ENCODE data around the gene KCNIP4. TPM values are rescaled to one million over a fixed set of nuclear protein-coding genes. Genes with fewer than 3 reads are reported as not detected.

Gene KCNIP4
- total and polyA plus RNA-seq, 2 experiments from 2014 or later, result 0.14 to 0.63 TPM

DNA sequence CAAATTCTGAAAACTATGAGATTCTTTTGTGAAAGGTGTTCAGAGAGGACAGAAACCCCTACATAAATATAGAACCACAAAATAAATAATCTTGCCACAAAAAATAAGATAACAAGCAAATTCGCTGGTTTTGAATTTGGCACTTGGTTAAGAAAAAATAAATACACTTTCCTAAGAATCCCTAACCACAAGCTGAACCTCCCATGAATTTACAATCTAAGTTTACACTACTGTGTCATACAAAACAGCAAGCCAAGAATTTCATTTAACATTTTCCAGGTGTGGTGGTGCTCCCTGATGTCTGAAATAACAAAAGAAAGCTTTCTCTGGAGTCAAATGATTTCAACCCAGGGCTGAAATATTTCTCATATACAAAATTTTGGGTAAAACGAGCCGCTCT lies 121.0 kb downstream of the KCNIP4 start:
- Histone ChIP-seq H4K20me1 (replicated peaks; ENCODE audit: insufficient read depth) (no peaks in the 10 kb centered on the region), H3K27me3 (ENCODE audit: insufficient read depth) (no peaks in the 10 kb centered on the region), H3K4me1 (ENCODE audit: insufficient read depth) (no peaks in the 10 kb centered on the region), H3K4me2 (no peak overlapping the region), H3K9me2 (ENCODE audit: insufficient read depth) (no peaks in the 10 kb centered on the region), H3K79me2 (replicated peaks; ENCODE audit: insufficient read depth) (no peaks in the 10 kb centered on the region), H3K4me3 (no peak overlapping the region), H3F3A (replicated peaks; ENCODE audit: low read depth) (no peaks in the 10 kb centered on the region), H3K36me3 (ENCODE audit: insufficient read depth) (no peaks in the 10 kb centered on the region), H3K27ac (ENCODE audit: low read depth) (no peak overlapping the region), H2AFZ (no peak overlapping the region)
- H3K27ac Mint-ChIP-seq, result peak overlapping the region; percentile 64; the same call in 1 of the 2 replicates
- ATAC-seq (no peak), DNase-seq (ENCODE audit: low spot score) (no peak)
- TF ChIP-seq NANOG (IDR thresholded peaks at IDR 0.05; ENCODE audit: borderline replicate concordance), result no peak
- no peak for TF ChIP-seq CREB1 (CRISPR knock-in tag; IDR thresholded peaks at IDR 0.05; ENCODE audit: low read depth)
- TF ChIP-seq POLR2AphosphoS5 (IDR thresholded peaks at IDR 0.05; ENCODE audit: low read depth), result no peak
- TF ChIP-seq, protein P1, sequence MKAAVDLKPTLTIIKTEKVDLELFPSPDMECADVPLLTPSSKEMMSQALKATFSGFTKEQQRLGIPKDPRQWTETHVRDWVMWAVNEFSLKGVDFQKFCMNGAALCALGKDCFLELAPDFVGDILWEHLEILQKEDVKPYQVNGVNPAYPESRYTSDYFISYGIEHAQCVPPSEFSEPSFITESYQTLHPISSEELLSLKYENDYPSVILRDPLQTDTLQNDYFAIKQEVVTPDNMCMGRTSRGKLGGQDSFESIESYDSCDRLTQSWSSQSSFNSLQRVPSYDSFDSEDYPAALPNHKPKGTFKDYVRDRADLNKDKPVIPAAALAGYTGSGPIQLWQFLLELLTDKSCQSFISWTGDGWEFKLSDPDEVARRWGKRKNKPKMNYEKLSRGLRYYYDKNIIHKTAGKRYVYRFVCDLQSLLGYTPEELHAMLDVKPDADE (IDR thresholded peaks at IDR 0.05), result no peak
- no peak for TF ChIP-seq ZNF114 (CRISPR knock-in tag; IDR thresholded peaks at IDR 0.05)
- TF ChIP-seq EZH2phosphoT487 (IDR thresholded peaks at IDR 0.05; ENCODE audit: unreplicated experiment), result no peak
- TF ChIP-seq, protein P2, sequence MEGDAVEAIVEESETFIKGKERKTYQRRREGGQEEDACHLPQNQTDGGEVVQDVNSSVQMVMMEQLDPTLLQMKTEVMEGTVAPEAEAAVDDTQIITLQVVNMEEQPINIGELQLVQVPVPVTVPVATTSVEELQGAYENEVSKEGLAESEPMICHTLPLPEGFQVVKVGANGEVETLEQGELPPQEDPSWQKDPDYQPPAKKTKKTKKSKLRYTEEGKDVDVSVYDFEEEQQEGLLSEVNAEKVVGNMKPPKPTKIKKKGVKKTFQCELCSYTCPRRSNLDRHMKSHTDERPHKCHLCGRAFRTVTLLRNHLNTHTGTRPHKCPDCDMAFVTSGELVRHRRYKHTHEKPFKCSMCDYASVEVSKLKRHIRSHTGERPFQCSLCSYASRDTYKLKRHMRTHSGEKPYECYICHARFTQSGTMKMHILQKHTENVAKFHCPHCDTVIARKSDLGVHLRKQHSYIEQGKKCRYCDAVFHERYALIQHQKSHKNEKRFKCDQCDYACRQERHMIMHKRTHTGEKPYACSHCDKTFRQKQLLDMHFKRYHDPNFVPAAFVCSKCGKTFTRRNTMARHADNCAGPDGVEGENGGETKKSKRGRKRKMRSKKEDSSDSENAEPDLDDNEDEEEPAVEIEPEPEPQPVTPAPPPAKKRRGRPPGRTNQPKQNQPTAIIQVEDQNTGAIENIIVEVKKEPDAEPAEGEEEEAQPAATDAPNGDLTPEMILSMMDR (conservative IDR thresholded peaks at IDR 0.05; ENCODE audit: low read depth in 2 of 2), result no peak
- TF ChIP-seq STAT1 (IDR thresholded peaks at IDR 0.05; ENCODE audit: unreplicated experiment), result no peak
- no peak for TF ChIP-seq ZNF331 (CRISPR knock-in tag; IDR thresholded peaks at IDR 0.05; ENCODE audit: low read depth)
- TF ChIP-seq REST (IDR thresholded peaks at IDR 0.05; ENCODE audit: unreplicated experiment), result no peak
- H3K4me1 Mint-ChIP-seq, result peaks cover 2% of the 10 kb centered on the region; the same call in 1 of the 3 replicates
- no peaks in the 10 kb centered on the region for H3K9me3 Mint-ChIP-seq
- H3K36me3 Mint-ChIP-seq (ENCODE audit: low read depth), result peaks cover 3% of the 10 kb centered on the region; the same call in 2 of the 3 replicates
- H3K4me3 Mint-ChIP-seq, result no peak overlapping the region
- H3K27me3 Mint-ChIP-seq (ENCODE audit: insufficient read depth, low read depth, poor library complexity), result no peaks in the 10 kb centered on the region
